ENCODE measurements around the gene ARMC6.

- TF ChIP-seq CTCF (IDR thresholded peaks at IDR 0.05) (no peak), POLR2AphosphoS5 (IDR thresholded peaks at IDR 0.05) (no peak), POLR2A (IDR thresholded peaks at IDR 0.05) (no peak)
Measured at GRCh38 chr19:19079571-19079970, 46.2 kb downstream of the ARMC6 start.

Measured in sigmoid colon (tissue), 4 donors.